Heart left ventricle (tissue), 16 donors: Measurements from ENCODE around the gene PDE6D. TPM values are rescaled to one million over a fixed set of nuclear protein-coding genes. Genes with fewer than 3 reads are reported as not detected.

ENCODE experiments used
- ATAC-seq, 4 donors: fragments of 200-7000 bp; cut with Tn5 transposase; one replicate each; pipeline ENCODE4 v1.9.1; 2020 to 2022; ENCODE audit warnings: moderate library complexity in 4 of 4, mild to moderate bottlenecking in 3 of 4, moderate number of reproducible peaks in 1 of 4
- DNase-seq, 5 donors: peaks; one replicate each; pipeline ENCODE4 v3.0.0-alpha.2; 2020
- H3K27ac ChIP-seq, 12 donors: fragments of 200-600 bp; sonication (generic) in 4 of 12; one replicate each; pipeline versions ENCODE4 v1.5.0 to v1.8.0; 2016 to 2022; ENCODE audit warnings: mild to moderate bottlenecking in 2 of 12
- H3K27me3 ChIP-seq, 9 donors: fragments of 200-600 bp; sonication (generic) in 2 of 9; one replicate each; pipeline versions ENCODE4 v1.5.1 to v1.8.0; 2016 to 2022; ENCODE audit warnings: mild to moderate bottlenecking in 3 of 9
- H3K36me3 ChIP-seq, 9 donors: fragments of 200-600 bp; sonication (generic) in 2 of 9; one replicate each; pipeline versions ENCODE4 v1.5.0 to v1.8.0; 2018 to 2022; ENCODE audit warnings: mild to moderate bottlenecking in 2 of 9
- H3K4me1 ChIP-seq, 12 donors: fragments of 200-600 bp; sonication (generic) in 4 of 12; one replicate each; pipeline versions ENCODE4 v1.5.0 to v1.8.0; 2016 to 2022; ENCODE audit warnings: mild to moderate bottlenecking in 3 of 12
- H3K4me3 ChIP-seq, 12 donors: fragments of 200-600 bp; sonication (generic) in 4 of 12; one replicate each; pipeline versions ENCODE4 v1.5.0 to v1.8.0; 2017 to 2022; ENCODE audit warnings: mild to moderate bottlenecking in 9 of 12, moderate library complexity in 4 of 12
- H3K9me3 ChIP-seq, 12 donors: fragments of 200-600 bp; sonication (generic) in 4 of 12; one replicate each; pipeline versions ENCODE4 v1.5.0 to v1.8.0; 2016 to 2022; ENCODE audit warnings: mild to moderate bottlenecking in 1 of 12
- POLR2A ChIP-seq, 2 donors: fragments of 450-650 bp; IDR thresholded peaks; one replicate each; pipeline ENCODE4 v1.6.1; 2017; ENCODE audit warnings: antibody characterized with exemption in 2 of 2, mild to moderate bottlenecking in 2 of 2, moderate library complexity in 2 of 2
- WGBS, 4 donors: extraction: QIAGEN DNeasy Blood & Tissue Kit in 2 of 4; methylation state at CpG; one replicate each; pipeline versions ENCODE4 v1.1.5 to v1.1.7; 2013 to 2018; 5-methylcytosine and 5-hydroxymethylcytosine counted together
- intact Hi-C, 10 donors: fragments of 100-400 bp; cut with DNase I; formaldehyde crosslinking; loops; one replicate each; pipeline versions ENCODE4 v1.11.1 to v1.14.2; 2022
- polyA plus RNA-seq, 2 donors: library from polyadenylated mRNA; stranded (reverse); fragments of 200-250 nt; gene quantifications; one replicate each; pipeline ENCODE4 v1.2.3, GENCODE V29; 2013
- total RNA-seq, 9 donors: library from RNA; depleted of rRNA in 2 of 9; stranded (reverse); fragments of >200 nt in 2 of 9; fragmentation: NEBNext Ultra II Directional in 3 of 9; extraction: Animal tissue kit (Norgen Biotek cat#: 25700) in 3 of 9; gene quantifications; one replicate each; pipeline versions ENCODE4 v1.1.0 to v1.2.4, GENCODE V29; 2016 to 2023
- TF ChIP-seq, protein P1 (sequence below), 12 donors: fragments of 200-600 bp; sonication (generic) in 4 of 12; IDR thresholded peaks; one replicate each; pipeline versions ENCODE4 v1.5.0 to v1.8.0; 2018 to 2022; ENCODE audit warnings: antibody characterized with exemption in 12 of 12, mild to moderate bottlenecking in 5 of 12
- donor health status: ischemic (EF 13 %, LVEDD 7.1; RV severe dilation, severe dysfunction).
- donor health status: healthy with polysubstance abuse.
- donor health status: DM: no; HTN: yes; CAD: no.
- donor health status: DM: no; HTN: no; CAD: no.
- donor health status: ischemic (EF 25% LVEDD 6.9; RV normal size, moderate dysfunction).
- donor health status: ischemic (EF 25% LVEDD 5.7; RV mildly dilated, moderate dysfunction).
- donor health status: healthy.
- donor health status: DM: yes; HTN: yes; CAD: no.
- donor health status: ischemic (EF 35%, LVEDD 5.7; RV mildly dilated, moderate dysfunction).
- donor health status: nonischemic (EF 11% LVEDD 7.7; RV severe dilation, severe dysfunction).
- donor health status: DM: yes; HTN: yes; CAD: no.
- donor health status: PGD.
- donor health status: ischemic (EF 29% LVEDD 5.4; RV normal size, mild dysfunction).
- donor health status: nonischemic (EF 23%, LVEDD 6.1; RV moderate dilation, normal function).

Gene PDE6D
- total and polyA plus RNA-seq, 11 donors, result 12.3 to 30.1 (median 19.8) TPM

DNA sequence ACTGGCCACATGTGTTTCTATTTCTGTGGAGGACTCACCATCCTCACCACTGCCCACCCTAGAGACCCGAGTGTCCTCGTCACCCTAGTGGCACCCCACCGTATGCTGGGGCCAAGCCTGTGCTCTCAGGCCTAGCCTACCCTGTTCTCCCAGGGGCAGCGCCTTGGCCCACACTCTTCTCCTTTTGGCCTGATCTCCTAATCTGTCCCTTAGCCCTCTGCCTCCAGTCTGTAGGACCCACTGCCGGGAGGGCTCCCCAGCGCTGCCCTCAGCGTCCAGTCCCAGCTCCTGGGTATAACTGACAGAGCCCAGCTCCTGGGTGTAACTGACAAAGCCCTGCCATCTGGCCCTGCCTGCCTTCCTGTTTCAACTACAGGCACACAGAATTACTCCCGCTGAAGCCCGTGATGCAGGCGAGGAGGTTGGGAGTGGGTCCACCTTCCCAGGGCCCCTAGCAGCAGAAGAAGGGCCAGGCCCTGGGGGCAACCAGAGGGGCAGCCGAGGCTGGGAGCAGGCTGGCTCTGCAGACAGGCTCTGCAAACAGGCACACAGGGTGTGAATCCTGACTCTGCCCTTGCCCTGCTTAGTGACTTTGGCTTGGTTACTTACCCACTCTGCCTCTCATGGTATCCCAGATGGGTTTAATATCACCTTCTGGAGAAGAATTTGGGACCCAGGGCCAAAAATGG lies 98.3 kb downstream of the PDE6D start:
- WGBS, 4 donors, result 81 to 91% (median 87%) methylated on average over 10 to 11 of the region's 11 CpGs
- Histone ChIP-seq H3K27ac (peak overlapping the region in 3 of 12 donors; percentile 17 to 96 (median 89)), H3K4me3 (no peak overlapping the region), H3K4me1 (peaks cover 0 to 52% (median 13%) of the 10 kb centered on the region in 12 donors), H3K27me3 (no peaks in the 10 kb centered on the region), H3K36me3 (no peaks in the 10 kb centered on the region), H3K9me3 (no peaks in the 10 kb centered on the region)
- intact Hi-C loops, result no loop called here
- TF ChIP-seq POLR2A (IDR thresholded peaks at IDR 0.05), result no peak
- TF ChIP-seq, protein P1, sequence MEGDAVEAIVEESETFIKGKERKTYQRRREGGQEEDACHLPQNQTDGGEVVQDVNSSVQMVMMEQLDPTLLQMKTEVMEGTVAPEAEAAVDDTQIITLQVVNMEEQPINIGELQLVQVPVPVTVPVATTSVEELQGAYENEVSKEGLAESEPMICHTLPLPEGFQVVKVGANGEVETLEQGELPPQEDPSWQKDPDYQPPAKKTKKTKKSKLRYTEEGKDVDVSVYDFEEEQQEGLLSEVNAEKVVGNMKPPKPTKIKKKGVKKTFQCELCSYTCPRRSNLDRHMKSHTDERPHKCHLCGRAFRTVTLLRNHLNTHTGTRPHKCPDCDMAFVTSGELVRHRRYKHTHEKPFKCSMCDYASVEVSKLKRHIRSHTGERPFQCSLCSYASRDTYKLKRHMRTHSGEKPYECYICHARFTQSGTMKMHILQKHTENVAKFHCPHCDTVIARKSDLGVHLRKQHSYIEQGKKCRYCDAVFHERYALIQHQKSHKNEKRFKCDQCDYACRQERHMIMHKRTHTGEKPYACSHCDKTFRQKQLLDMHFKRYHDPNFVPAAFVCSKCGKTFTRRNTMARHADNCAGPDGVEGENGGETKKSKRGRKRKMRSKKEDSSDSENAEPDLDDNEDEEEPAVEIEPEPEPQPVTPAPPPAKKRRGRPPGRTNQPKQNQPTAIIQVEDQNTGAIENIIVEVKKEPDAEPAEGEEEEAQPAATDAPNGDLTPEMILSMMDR (IDR thresholded peaks at IDR 0.05), result no peak
- ATAC-seq (no peak), DNase-seq (peak in 1 of 5 donors; percentile 41)

Other genes starting within 250 kb of the PDE6D start
- gene TEX44, start 188.4 kb downstream of the PDE6D start, total RNA-seq, result not detected
- not detected for gene TEX44, start 188.4 kb downstream of the PDE6D start, polyA plus RNA-seq
- gene PTMA, start 72.8 kb downstream of the PDE6D start, total RNA-seq, result 100 to 1,000 TPM; 143 to 409 (median 200) TPM
- 100 to 1,000 TPM; 403 to 707 TPM for gene PTMA, start 72.8 kb downstream of the PDE6D start, polyA plus RNA-seq
- gene COPS7B, start 5.2 kb upstream of the PDE6D start, total RNA-seq, result 10 to 100 TPM; 12.3 to 27.7 (median 19.0) TPM
- 10 to 100 TPM; 14.1 to 18.9 TPM for gene COPS7B, start 5.2 kb upstream of the PDE6D start, polyA plus RNA-seq
- gene NPPC, start 145.1 kb upstream of the PDE6D start, total RNA-seq, result 1 to 10 TPM in 4 of 9 donors, under 1 TPM in 3, not detected in 2; 0.42 to 7.0 (median 1.3) TPM
- gene NPPC, start 145.1 kb upstream of the PDE6D start, polyA plus RNA-seq, result 1 to 10 TPM; 2.7 to 3.9 TPM
- gene DIS3L2, start 180.4 kb upstream of the PDE6D start, total RNA-seq, result 10 to 100 TPM; 14.9 to 27.3 (median 22.4) TPM
- 10 to 100 TPM; 12.4 to 12.9 TPM for gene DIS3L2, start 180.4 kb upstream of the PDE6D start, polyA plus RNA-seq